Gastroesophageal sphincter (tissue), 4 donors: ENCODE data around the gene KRTAP10-7. TPM values are rescaled to one million over a fixed set of nuclear protein-coding genes. Genes with fewer than 3 reads are reported as not detected.
"Not testable (repeated sequence)": the region's sequence is repeated elsewhere in the genome, so short reads cannot be mapped to it uniquely, and the experiment has no call there.

Source experiments
- ATAC-seq: fragments of 150-250 bp; one replicate; pipeline ENCODE4 v1.9.1; 2016; ENCODE audit warnings: mild to moderate bottlenecking, moderate library complexity
- H3K27ac ChIP-seq, 4 donors: fragments of 200-600 bp; sonication (generic) in 3 of 4; 1 replicate in 3 of 4; 2 replicates in 1 of 4; pipeline ENCODE4 v1.5.1; 2016 to 2019
- H3K27me3 ChIP-seq: fragments of 200-600 bp; sonication (generic); one replicate; pipeline ENCODE4 v1.5.1; 2019
- H3K36me3 ChIP-seq, 2 donors: fragments of 200-600 bp; sonication (generic); one replicate each; pipeline ENCODE4 v1.5.1; 2019; ENCODE audit warnings: control low read depth in 1 of 2
- H3K4me1 ChIP-seq, 3 donors: fragments of 200-600 bp; sonication (generic); 1 replicate in 2 of 3; 2 replicates in 1 of 3; pipeline ENCODE4 v1.5.1; 2016 to 2019; ENCODE audit warnings: control low read depth in 2 of 3
- H3K4me3 ChIP-seq, 2 donors: fragments of 200-600 bp; sonication (generic); one replicate each; pipeline ENCODE4 v1.5.1; 2019; ENCODE audit warnings: mild to moderate bottlenecking in 1 of 2, moderate library complexity in 1 of 2
- H3K9me3 ChIP-seq, 3 donors: fragments of 200-600 bp; sonication (generic); one replicate each; pipeline ENCODE4 v1.5.1; 2017 to 2019; ENCODE audit warnings: control low read depth in 2 of 3
- EP300 ChIP-seq: sonication (generic); formaldehyde crosslinking; IDR thresholded peaks from one replicate; pipeline ENCODE4 v1.6.1; 2017; ENCODE audit warnings: antibody characterized with exemption, mild to moderate bottlenecking
- POLR2A ChIP-seq, 2 donors: fragments of 450-650 bp; IDR thresholded peaks; one replicate each; pipeline ENCODE4 v1.6.1; 2017; ENCODE audit warnings: antibody characterized with exemption in 2 of 2, mild to moderate bottlenecking in 2 of 2, moderate library complexity in 1 of 2
- POLR2AphosphoS5 ChIP-seq: sonication (generic); formaldehyde crosslinking; IDR thresholded peaks from one replicate; pipeline ENCODE4 v1.6.1; 2017; ENCODE audit warnings: antibody characterized with exemption
- WGBS, 2 donors: methylation state at CpG; one replicate each; pipeline ENCODE4 v1.1.5; 2018; ENCODE audit warnings: low coverage in 1 of 2; 5-methylcytosine and 5-hydroxymethylcytosine counted together
- total RNA-seq, 4 donors: library from RNA; depleted of rRNA; stranded (reverse); fragments of >200 nt; gene quantifications; one replicate each; pipeline ENCODE4 v1.1.0, GENCODE V29; 2016
- TF ChIP-seq, protein P1 (sequence below), 4 experiments: fragments of 200-600 bp in 2 of 4; fragments of 450-650 bp in 2 of 4; sonication (generic) in 1 of 4; IDR thresholded peaks; one replicate each; pipeline ENCODE4 v1.5.1; 2017 to 2019; ENCODE audit warnings: antibody characterized with exemption in 4 of 4, mild to moderate bottlenecking in 2 of 4, moderate library complexity in 2 of 4

The KRTAP10-7 gene, protein sequence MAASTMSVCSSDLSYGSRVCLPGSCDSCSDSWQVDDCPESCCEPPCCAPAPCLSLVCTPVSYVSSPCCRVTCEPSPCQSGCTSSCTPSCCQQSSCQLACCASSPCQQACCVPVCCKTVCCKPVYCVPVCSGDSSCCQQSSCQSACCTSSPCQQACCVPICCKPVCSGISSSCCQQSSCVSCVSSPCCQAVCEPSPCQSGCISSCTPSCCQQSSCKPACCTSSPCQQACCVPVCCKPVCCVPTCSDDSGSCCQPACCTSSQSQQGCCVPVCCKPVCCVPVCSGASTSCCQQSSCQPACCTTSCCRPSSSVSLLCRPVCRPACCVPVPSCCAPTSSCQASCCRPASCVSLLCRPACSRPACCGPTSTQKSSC
- total RNA-seq: not detected

DNA sequence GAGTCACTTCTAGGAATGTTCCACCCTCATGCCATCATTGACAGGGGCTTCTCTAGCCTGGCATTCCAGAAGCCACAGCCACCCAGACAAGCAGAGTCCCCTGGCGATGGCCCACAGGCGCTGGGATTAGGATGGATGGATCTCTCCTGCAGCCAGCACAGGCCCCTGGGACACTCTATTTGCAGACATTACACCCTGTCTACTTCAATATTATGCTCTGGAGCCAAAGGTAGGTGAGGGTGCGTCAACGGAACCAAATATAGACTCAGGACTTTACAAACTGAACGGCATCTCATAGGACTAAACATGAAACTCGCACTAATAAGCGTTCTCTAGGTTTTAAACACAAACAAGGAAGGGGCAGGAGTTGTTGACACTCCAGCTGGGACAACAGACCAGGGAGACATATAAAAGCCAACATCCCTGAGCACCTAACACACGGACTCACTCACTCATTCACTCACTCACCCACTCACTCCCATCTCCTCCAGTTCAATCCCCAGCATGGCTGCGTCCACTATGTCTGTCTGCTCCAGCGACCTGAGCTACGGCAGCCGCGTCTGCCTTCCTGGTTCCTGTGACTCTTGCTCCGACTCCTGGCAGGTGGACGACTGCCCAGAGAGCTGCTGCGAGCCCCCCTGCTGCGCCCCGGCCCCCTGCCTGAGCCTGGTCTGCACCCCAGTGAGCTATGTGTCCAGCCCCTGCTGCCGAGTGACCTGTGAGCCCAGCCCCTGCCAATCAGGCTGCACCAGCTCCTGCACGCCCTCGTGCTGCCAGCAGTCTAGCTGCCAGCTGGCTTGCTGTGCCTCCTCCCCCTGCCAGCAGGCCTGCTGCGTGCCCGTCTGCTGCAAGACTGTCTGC lies at the start of gene KRTAP10-7:
KRTAP10-7 (plus strand) TSS at position 480 of the 861 bp plus-strand sequence; CDS start at position 505, 25 bp downstream.
- not testable (repeated sequence) for H3K4me3 ChIP-seq, H3K36me3 ChIP-seq, ATAC-seq, H3K27ac ChIP-seq, H3K4me1 ChIP-seq
- Histone ChIP-seq H3K9me3 (peaks cover 0 to 12% (median 0%) of the 10 kb centered on the region in 3 donors), H3K27me3 (peaks cover 78% of the 10 kb centered on the region)
- WGBS, 2 donors: 77 to 83% methylated on average over 5 of the region's 23 CpGs

DNA sequence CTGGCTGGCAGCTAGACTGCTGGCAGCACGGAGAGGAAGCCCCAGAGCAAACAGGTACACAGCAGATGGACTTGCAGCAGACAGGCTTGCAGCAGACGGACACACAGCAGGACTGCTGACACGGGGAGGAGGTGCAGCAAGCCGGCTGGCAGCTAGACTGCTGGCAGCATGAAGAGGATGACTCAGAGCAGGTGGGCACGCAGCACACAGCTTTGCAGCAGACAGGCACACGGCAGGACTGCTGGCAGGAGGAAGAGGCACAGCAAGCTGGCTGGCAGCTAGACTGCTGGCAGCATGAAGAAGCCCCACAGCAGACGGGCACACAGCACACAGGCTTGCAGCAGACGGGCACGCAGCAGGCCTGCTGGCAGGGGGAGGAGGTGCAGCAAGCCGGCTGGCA lies 49.6 kb upstream of the KRTAP10-7 start:
- Histone ChIP-seq H3K36me3 (no peaks in the 10 kb centered on the region), H3K27me3 (peaks cover 62% of the 10 kb centered on the region), H3K9me3 (peaks cover 0 to 25% (median 0%) of the 10 kb centered on the region in 3 donors), H3K4me3 (no peak overlapping the region), H3K27ac (no peak overlapping the region), H3K4me1 (no peaks in the 10 kb centered on the region)
- TF ChIP-seq, protein P1, sequence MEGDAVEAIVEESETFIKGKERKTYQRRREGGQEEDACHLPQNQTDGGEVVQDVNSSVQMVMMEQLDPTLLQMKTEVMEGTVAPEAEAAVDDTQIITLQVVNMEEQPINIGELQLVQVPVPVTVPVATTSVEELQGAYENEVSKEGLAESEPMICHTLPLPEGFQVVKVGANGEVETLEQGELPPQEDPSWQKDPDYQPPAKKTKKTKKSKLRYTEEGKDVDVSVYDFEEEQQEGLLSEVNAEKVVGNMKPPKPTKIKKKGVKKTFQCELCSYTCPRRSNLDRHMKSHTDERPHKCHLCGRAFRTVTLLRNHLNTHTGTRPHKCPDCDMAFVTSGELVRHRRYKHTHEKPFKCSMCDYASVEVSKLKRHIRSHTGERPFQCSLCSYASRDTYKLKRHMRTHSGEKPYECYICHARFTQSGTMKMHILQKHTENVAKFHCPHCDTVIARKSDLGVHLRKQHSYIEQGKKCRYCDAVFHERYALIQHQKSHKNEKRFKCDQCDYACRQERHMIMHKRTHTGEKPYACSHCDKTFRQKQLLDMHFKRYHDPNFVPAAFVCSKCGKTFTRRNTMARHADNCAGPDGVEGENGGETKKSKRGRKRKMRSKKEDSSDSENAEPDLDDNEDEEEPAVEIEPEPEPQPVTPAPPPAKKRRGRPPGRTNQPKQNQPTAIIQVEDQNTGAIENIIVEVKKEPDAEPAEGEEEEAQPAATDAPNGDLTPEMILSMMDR (IDR thresholded peaks at IDR 0.05): no peak
- TF ChIP-seq POLR2A (IDR thresholded peaks at IDR 0.05) (no peak), POLR2AphosphoS5 (no peak), EP300 (no peak)
- WGBS, 2 donors: 46% methylated on average over 4 of the region's 10 CpGs; no CpG with 5 or more reads in 1 of the 2 donors
- no peak for ATAC-seq

DNA sequence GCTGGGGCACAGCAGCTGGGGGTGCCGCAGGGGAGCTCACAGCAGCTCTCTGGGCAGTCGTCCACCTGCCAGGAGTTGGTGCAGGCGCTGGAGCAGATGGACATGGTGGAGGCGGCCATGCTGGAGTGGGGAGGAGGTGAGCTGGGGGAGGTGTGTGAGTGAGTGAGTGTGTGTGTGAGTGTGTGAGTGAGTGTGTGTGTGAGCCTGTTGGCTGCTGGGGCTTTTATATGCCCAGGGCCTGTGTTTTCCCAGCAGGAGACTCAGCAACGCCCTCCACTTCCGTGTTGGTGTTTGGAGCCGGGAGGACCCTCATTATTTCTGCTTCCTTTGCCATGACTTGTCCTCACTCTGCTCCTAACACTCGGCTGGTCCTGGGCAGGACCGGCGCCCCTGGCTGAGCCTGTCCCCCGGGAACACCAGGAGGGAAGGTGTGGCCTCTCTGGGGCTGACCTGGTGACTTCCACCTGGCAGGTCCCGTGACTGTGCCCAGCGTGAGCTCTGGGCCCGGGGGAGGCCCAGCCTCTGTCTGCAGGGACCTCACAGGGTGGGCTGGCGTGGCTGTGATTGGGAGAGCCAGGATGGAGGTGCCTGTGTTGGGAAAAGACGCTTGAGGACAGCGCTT lies 48.9 kb upstream of the KRTAP10-7 start, which contains the start of gene KRTAP10-2:
KRTAP10-2 (minus strand) TSS at position 166 of the 622 bp plus-strand sequence; CDS start at position 119, 47 bp downstream.
- Histone ChIP-seq H3K9me3 (peaks cover 0 to 18% (median 0%) of the 10 kb centered on the region in 3 donors), H3K36me3 (no peaks in the 10 kb centered on the region), H3K4me3 (no peak within 1 kb of the TSS), H3K4me1 (no peaks in the 10 kb centered on the region), H3K27ac (no peak within 1 kb of the TSS), H3K27me3 (peaks cover 68% of the 10 kb centered on the region)
- WGBS, 2 donors: no CpG with 5 or more reads among the region's 17 CpGs
- no peak for TF ChIP-seq POLR2A (IDR thresholded peaks at IDR 0.05)
- TF ChIP-seq, protein P1 (IDR thresholded peaks at IDR 0.05): no peak
- no peak for TF ChIP-seq EP300
- TF ChIP-seq POLR2AphosphoS5: no peak
- ATAC-seq: no peak

DNA sequence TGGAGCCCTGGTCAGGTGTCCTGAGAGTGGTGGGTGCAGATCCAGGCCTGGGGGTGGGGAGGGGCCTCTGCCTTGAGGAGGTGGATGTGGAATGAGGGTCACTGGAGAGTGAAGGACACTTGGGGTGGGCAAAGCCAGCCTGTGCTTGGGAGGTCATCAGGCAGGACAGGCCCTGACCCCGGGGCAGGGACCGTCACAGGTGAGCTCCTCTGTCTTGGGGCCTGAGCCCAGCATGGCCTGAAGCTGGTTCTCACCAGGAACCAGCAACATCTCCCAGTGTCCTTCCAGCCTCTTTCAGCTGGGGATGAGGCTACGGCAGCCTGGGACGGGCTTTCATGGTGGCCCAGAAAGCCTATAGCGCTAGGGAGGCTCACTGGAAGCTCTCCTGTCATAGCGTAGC lies 48.3 kb upstream of the KRTAP10-7 start:
- H3K4me3 ChIP-seq: no peak overlapping the region
- no peak overlapping the region for H3K27ac ChIP-seq
- H3K36me3 ChIP-seq: no peaks in the 10 kb centered on the region
- ATAC-seq: no peak
- no CpG with 5 or more reads among the region's 6 CpGs for WGBS, 2 donors
- TF ChIP-seq POLR2A (IDR thresholded peaks at IDR 0.05): no peak
- TF ChIP-seq, protein P1 (IDR thresholded peaks at IDR 0.05): no peak
- peaks cover 0 to 11% (median 0%) of the 10 kb centered on the region in 3 donors for H3K9me3 ChIP-seq
- H3K27me3 ChIP-seq: peaks cover 75% of the 10 kb centered on the region
- no peaks in the 10 kb centered on the region for H3K4me1 ChIP-seq

DNA sequence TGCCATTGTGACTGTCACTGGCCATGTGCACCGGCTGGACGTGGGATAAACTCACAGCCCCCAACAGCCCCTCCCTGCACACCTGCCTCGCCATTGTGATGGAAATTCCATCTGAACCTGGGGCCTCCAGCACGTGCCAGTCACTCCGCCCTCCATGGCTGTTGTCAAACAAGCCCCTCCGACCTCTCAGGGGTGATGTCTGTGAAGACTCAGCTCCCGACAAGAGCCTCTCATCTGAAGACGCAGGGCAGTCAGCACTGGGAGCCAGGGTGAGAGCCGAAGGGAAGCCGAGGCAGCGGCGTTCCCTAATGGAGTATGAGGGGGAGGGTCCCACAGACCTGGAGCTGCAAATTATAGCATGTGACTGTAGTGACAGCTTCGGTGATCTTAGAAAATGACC lies 47.7 kb upstream of the KRTAP10-7 start:
- Histone ChIP-seq H3K4me3 (no peak overlapping the region), H3K36me3 (no peaks in the 10 kb centered on the region), H3K27me3 (peaks cover 80% of the 10 kb centered on the region), H3K27ac (no peak overlapping the region), H3K4me1 (no peaks in the 10 kb centered on the region), H3K9me3 (peaks cover 0 to 10% (median 0%) of the 10 kb centered on the region in 3 donors)
- WGBS, 2 donors: 77 to 83% methylated on average over 6 to 8 of the region's 13 CpGs
- ATAC-seq: no peak
- TF ChIP-seq, protein P1 (IDR thresholded peaks at IDR 0.05): no peak
- TF ChIP-seq POLR2A (IDR thresholded peaks at IDR 0.05): no peak
- TF ChIP-seq EP300: no peak
- TF ChIP-seq POLR2AphosphoS5: no peak
